Endometrial microvascular endothelial cells (primary cell): ENCODE data around the gene SSNA1. TPM values are rescaled to one million over a fixed set of nuclear protein-coding genes. Genes with fewer than 3 reads are reported as not detected.

ENCODE experiments used
- in situ Hi-C: cut with HindIII; loops from 2 replicates; pipeline ENCODE4 v1.10.0; 2017; ENCODE audit warnings: low sequenced_read_pairs, low pct_unique_long_range_greater_than_20kb; ENCODE audit errors: inconsistent ontology term
- total RNA-seq: library from RNA; depleted of rRNA; stranded (reverse); fragments of >200 nt; gene quantifications from one replicate; pipeline ENCODE4 v1.2.3, GENCODE V29; 2015; ENCODE audit errors: inconsistent ontology term

SSNA1 gene
- total RNA-seq, 1 donor from 2014 or later = 117 TPM

- in situ Hi-C loops = no loop called here
Observed at GRCh38 chr9:137176302-137177182, 11.9 kb upstream of the SSNA1 start.

GRCh38 chr9:137178201-137178938 is 10.1 kb upstream of the SSNA1 start:
- in situ Hi-C loops = no loop called here

- in situ Hi-C loops = no loop called here
Observed at GRCh38 chr9:137178939-137179630, 9.4 kb upstream of the SSNA1 start.

- in situ Hi-C loops = no loop called here
Observed at GRCh38 chr9:137179761-137180160, 8.7 kb upstream of the SSNA1 start.

GRCh38 chr9:137180491-137180890 is 8.0 kb upstream of the SSNA1 start:
- in situ Hi-C loops = no loop called here

- in situ Hi-C loops = no loop called here
Observed at GRCh38 chr9:137181680-137182079, 6.8 kb upstream of the SSNA1 start.

GRCh38 chr9:137182836-137183235 is 5.6 kb upstream of the SSNA1 start:
- in situ Hi-C loops = no loop called here

- in situ Hi-C loops = no loop called here
Observed at GRCh38 chr9:137183980-137184595, 4.4 kb upstream of the SSNA1 start.

- in situ Hi-C loops = no loop called here
Observed at GRCh38 chr9:137184881-137185660, 3.4 kb upstream of the SSNA1 start.

- in situ Hi-C loops = no loop called here
Observed at GRCh38 chr9:137185921-137186320, 2.6 kb upstream of the SSNA1 start.

- in situ Hi-C loops = no loop called here
Observed at GRCh38 chr9:137186385-137186784, 2.1 kb upstream of the SSNA1 start.

- in situ Hi-C loops = no loop called here
Observed at GRCh38 chr9:137187386-137187785, 1.1 kb upstream of the SSNA1 start.

- in situ Hi-C loops = no loop called here
Observed at GRCh38 chr9:137188086-137188489, 388 bp upstream of the SSNA1 start.

- in situ Hi-C loops = no loop called here
Observed at GRCh38 chr9:137189297-137190295, 1.1 kb downstream of the SSNA1 start.

GRCh38 chr9:137190315-137190856 is 1.9 kb downstream of the SSNA1 start:
- in situ Hi-C loops = no loop called here

- in situ Hi-C loops = no loop called here
Observed at GRCh38 chr9:137191245-137191644, 2.8 kb downstream of the SSNA1 start.
